Amniotic epithelial cell (primary cell): ENCODE data around the gene FSTL1.
"Not testable (repeated sequence)": the region's sequence is repeated elsewhere in the genome, so short reads cannot be mapped to it uniquely, and the experiment has no call there.

Experiments used
- DNase-seq: peaks from one replicate; pipeline ENCODE4 v3.0.0-alpha.2; 2010; ENCODE audit warnings: low read depth

Gene FSTL1

DNA sequence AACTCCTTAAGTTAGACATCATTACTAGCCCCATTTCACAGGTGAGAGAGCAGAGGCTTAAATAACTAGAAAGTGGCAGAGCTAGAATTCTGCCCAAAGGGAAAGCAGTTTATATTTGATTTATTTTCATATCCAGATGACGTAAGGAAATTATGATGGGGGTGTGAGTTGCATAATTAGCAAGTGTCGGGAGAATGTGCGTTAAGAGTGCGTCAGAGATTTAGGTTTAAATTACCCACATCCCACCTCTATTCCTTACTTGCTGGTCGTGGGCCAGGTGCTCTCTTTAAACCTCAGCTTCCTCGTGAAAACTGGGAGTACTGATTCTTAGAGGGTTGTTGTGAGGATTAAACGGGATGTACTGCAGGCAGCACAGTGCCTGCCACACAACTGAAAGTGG lies 32.3 kb downstream of the FSTL1 start:
- no peak for DNase-seq

DNA sequence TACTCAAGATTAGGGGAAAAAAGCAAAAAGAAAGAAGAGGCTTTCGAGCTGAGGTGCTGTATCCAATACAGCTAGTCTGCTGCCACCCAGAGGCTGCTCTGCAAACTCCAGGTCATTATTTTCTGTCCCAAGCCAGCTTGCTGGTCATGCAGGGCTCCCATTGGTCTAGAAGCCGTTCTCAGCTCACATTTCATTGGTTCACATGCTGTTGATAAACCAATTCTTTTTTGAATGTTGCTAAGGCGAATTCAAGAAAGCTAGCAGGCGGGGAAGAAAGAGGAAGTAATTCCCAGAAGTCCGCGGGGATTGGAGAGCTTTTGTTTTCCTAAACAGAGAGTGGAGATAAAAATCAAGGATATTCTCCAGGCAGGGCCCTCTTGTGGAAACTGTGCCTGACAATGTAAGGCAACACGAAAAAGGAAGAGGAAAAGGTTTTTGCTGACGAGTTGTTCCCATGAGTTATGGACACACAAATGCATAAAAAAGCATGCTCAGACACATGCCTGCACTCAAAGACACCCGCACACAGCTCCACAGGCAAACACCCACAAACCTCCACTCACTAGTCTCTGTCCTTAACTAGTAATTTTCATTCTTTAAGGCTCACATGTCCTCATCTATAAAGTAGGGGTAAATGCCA lies 33.4 kb downstream of the FSTL1 start:
- peak; percentile 99 for DNase-seq

DNA sequence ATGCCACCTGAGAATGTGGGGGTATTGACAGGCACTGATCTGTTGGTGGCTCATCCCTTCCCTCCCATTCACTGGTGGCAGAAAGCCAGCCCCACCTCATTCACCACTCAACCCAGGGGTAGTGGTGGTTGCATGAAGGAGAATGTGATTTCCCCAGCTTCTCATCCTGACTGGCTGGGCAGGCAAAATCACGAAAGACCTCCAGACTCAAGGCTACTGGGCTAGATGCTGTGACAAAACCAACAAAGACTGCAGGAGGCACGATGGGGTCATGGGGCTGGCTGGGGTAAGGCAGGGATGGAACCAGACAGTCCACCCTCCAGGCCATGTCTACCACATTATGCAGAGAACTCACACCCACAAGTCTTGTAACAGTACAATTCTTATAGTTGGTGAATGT lies 33.9 kb downstream of the FSTL1 start:
- no peak for DNase-seq

DNA sequence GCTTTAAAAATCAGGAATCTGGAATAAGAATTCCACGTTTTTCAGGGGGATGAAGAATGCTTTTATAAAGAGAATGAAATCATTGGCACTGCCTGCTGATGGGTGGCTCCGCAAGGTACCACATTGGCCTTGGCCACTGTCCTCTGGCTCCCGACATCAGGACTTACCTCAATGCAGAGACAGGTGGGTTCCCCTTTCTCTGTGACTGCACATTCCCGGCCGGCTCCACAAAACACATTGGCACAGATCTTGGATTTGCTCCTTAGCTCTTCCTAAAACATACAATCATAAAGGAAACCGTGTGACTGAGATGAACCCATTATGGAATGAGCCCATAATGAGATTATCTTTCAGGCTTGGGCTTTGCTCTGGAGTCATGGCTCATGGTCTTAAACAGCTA lies 35.0 kb downstream of the FSTL1 start:
- DNase-seq = no peak

DNA sequence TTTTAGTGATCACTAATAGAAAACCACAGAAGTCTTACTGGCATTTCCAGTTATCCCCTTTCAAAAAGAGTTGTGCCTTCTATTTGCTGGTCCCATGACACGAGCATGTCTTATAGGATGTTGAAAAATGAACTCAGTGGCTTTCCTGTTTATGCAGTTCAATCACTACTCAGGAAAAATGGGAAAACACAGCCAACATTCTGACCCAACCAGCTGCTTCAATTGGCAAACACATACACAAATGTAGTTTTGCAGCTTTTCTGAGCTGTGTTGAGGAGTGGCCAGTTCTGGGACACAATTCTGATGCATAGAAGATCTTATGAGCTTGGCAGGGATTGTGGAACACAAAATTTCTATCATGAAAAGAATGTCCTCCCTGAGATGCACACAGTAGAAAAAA lies 40.3 kb downstream of the FSTL1 start:
- no peak for DNase-seq

DNA sequence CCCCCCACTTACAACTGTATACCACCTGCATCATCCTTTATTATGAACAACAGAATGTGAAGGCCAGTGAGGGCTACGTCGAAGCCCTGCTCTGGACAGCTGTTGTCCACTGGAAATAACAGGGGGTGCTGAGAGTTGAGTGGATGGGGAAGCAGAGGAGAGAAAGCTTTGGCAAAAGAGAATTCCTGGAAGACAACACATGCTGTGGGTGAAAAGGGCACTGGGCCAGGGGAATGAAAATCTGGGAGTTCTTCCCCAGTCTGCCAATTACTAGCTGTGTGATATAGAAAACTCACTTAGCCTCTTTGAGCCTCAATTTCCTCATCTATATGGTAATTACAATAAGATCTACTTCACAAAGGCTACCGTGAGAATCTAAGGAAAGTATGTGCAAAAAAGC lies 40.7 kb downstream of the FSTL1 start:
- no peak for DNase-seq

DNA sequence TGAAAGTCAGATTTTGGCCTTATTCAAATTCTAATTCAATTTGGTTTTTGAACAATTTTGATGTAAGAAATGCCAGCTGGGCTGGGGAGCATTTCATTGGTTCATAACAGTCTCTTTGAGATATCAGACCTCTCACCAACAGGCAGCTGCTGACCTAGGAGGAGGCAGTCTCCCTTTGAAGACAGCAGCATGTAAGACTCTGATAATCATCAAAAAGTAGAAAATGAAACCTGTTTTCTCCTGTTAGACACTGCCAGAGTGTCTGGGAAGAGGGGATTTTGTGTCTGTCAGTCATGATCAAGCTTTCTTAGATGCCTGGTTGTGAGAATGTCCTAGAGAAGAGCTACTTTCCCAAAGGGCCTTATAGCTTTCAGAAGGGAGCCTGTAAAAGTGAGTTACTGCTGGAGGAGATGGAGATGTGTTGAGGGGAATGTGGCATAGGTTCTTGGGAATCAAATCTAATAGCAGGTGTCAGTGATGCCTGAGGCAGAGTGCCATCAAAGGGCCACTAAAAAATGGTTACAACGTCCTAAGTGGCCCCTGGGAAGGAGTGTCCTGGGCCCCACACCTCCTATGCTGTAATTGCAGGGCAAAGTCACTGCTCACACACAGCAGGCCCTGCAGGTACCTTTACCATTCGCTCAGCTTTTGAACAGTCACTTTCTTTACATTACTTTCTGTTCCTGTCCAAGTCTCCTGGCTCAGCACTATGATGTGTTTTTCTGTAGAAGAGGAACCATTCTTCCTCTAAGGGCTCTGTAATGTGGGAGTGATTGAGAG lies 43.1 kb downstream of the FSTL1 start:
- DNase-seq = no peak

DNA sequence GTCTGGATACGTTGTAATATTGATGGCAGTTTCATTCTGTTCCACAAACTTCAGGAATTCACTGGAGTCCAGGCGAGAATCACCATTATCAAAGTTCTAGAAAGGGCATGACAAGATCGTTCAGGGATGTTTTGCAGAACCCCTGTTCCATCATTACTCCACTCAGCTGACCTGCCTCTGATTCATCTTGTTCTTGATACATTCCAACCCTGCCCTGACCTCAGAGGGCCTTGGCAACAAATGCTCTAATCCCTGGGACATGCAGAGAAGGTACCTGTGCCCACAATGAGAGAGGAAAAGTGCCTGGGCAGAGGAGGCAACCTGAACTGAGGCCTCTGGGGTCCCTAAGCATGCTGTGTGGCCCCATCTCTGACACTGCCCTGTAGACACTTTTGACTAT lies 45.9 kb downstream of the FSTL1 start:
- DNase-seq = peak; percentile 86

DNA sequence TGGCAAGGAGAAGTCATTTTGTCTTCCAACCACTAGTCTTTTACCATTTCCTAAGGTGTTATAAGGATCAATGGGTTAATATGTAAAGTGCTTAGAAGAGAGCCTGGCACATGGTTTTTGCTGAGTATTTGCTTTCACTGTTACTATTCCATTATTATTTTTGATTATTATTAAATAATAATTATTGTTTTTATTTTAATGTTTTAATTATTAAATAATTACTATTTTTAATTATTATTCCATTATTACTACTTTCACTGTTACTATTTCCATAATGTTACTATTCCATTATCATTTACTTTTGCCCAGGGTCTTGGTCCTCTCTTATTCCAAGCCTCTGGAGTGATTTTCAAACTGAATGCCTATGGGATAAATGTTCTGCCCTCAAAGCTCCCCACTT lies 48.5 kb downstream of the FSTL1 start:
- no peak for DNase-seq

DNA sequence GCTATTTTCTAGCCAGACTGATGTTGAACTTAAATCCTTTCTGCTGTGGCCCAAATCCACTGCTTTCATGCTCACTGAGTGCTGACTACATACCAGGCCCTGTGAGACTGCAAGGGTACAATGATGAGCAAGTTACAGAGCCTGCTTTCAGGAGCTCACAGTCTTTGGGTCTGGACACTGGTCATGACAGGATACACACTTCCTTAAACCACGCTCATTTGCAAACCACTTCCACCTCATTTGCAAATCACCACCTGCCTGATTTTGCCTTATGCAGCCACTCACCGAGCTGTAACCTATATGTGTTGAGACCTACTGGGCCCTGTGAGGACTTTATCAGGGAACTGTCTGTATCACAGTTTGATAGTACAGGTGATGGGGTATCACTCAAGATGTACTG lies 51.4 kb downstream of the FSTL1 start:
- no peak for DNase-seq

DNA sequence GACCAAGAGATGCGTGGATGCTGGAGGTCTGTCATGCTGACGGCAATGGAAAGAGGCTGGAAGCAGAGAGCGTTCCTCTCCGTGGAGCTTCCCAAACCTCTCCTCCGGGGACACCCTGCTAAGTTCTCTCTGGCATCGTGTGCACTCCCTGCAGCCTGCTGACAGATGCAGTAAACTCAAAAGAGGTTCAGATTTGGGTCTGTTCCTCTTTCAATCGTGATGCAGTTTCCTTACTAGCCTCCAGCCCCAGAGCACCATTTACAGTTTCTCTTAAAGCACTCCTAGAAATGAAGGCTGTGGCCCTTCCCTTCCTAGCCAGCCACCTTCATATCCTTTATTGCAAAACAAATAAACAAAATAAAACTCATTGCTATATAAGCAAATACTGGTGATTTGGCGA lies 54.3 kb downstream of the FSTL1 start:
- DNase-seq = no peak

DNA sequence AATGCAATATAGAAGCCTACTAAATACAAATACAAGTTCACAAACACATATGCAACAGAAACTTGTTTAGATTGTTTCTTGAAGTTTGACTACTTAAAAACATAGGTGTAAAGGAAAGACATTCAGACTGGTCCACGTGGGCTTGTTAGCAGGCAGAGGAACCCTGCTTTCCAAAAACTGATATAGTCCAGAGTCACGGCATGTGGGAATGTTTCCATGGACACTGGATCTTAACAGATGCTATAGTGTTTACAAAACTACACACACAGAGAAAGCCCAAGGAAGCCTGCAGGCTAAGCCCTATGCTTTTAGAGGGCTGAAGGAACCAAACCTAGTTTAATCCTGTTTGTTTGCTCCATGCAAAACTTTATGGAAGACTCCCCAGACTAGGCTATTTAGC lies 56.4 kb downstream of the FSTL1 start:
- DNase-seq = no peak

DNA sequence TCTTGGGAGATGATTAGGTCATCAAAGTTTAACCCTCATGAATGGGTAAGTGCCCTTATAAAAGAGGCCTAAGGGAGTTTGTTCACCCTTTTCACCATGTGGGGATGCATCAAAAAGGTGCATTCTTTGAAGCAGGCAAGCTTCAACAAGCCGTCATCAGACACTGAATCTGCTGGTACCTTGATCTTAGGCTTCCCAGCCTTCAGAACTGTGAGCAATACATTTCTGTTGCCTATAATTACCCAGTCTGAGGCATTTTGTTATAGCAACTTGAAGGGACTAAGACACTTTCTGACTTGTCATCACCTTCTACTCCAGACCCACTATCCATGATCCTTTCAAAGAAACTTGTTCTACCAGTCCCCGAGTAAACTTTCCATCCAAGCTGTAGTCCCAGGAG lies 57.0 kb downstream of the FSTL1 start:
- DNase-seq = no peak

DNA sequence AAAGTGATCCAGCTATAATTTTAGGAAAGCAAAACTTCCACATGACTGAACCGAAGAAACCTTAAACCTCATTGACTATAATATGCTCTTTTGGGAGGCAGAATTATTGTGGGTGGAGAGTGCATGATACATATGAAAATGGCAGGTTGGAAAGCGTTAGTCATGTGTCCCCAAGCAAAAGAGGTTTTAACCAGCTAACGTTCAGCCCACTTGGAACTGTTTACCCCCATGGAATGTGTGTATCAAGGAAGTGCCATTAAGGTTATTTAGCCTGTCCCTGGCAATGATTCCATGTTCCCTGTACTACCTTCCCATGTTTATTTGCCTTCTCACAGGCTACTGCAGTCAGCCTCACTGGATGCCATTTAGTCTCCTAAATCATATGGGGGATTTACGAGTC lies 57.5 kb downstream of the FSTL1 start:
- DNase-seq = no peak

DNA sequence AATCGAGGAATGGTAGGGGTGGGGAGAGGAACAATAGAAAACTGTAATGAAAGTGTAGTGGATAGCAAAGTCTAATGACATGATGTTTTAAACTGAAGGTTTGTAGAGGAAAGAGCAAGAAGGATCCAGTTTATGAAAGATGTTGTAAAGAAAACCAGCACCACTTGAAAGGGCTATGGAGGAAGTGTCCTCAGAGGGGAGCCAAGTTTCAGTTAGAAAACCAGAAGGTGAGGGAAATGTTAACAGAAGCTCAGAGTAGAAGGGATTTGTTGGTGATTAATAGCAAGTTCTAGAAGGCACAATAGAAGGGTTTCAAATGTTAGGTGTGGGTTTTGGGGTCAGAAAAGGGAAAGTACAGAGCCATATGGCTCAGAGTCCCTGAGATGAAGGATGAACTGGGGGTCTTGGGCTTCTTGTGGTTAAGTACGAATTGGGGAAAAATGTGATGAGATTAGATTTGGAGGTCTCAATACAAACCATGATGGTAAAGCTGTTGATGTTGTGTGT lies 67.8 kb downstream of the FSTL1 start:
- DNase-seq = no peak

DNA sequence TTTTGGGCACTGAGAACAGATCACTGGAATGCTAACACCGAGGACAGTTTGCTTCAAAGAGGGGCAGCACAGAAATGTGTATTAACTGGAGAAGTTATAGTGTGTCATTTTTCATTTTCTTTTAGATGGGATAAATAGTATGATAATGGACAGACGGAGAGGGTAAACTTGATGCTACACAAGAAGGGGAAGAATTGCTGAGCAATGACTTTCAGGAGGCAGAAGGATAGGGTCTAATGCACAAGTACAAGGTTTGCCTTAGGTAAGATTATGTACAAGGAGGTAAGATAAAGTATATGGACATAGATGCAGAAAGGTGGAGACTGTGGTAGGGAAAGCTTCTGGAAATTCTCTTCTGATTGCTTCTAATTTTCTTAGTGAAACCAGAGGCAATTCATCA lies 69.3 kb downstream of the FSTL1 start:
- no peak for DNase-seq

DNA sequence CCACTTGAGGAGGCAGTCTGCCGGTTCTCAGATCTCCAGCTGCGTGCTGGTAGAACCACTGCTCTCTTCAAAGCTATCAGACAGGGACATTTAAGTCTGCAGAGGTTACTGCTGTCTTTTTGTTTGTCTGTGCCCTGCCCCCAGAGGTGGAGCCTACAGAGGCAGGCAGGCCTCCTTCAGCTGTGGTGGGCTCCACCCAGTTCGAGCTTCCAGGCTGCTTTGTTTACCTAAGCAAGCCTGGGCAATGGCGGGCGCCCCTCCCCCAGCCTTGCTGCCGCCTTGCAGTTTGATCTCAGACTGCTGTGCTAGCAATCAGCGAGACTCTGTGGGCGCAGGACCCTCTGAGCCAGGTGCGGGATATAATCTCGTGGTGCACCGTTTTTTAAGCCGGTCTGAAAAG lies 72.8 kb downstream of the FSTL1 start:
- DNase-seq = not testable (repeated sequence)

DNA sequence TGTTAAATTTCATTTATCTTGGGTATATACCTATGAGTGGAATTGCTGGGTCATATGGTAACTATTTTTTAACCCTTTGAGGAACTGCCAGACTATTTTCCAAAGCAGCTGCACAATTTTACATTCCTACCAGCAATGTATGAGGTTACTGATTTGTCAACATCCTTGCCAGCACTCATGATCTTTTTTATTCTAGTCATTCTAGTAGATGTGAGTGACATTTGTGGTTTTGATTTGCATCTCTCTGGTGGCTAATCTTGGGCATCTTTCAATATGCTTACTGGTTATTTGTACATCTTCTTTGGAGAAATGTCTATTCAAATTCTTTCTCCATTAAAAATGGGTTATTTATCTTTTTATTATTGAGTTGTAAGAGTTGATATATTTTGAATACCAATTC lies 80.3 kb downstream of the FSTL1 start:
- no peak for DNase-seq

DNA sequence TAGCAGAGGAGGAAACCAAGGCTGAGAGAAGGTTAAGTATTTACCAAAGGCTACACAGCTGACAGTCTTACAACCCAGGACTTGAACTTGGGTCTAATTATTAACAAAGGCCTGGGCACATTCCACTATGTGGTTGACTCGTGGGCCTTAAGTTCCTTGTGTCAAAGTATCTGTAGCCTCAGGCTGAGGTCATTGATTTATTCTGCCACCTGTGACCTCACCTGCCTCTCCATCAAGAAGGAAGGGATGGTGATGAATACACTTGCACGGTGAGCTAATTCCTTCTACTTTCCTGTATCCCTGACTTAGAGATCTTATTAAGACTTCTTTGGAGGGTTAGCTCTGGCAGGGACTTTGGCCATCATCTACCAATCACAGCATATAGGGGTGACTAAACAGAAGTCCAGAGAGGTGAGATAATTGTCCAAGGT lies 81.7 kb downstream of the FSTL1 start:
- no peak for DNase-seq

DNA sequence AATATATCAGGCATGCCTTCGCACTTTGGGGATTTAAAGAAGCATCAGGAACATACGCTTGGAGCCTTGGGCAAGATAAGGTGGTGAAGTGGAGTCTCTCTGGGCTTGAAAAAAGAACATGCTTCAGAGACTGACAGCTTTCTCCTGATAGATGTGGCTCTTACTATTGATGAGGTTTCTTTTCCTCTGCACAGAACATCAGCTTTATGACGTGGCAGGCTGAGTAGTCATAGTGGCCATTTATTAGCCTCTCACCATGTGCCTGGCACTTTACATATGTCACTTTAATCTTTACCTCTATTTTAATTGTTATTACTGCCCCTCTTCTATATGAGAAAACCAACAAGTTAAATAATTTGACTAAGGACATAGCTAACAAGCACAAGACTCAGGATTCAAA lies 82.6 kb downstream of the FSTL1 start:
- DNase-seq = no peak

DNA sequence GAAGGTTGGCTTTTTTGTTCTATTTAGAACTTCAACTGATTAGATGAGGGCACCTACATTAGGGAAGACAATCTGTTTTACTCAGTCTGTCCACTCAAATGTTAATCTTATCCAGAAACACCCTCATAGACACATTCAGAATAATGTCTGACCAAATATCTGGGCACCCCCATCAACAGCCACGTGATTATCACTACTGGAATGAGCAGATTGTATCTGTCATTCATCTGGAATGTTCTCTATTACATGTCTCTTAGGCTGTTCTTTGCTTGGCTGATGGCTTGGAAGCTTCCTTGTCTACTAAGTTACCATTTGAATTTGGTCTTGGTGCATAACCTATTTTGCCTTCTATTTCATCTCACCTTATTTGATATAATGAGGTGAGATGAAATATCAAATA lies 86.0 kb downstream of the FSTL1 start:
- peak; percentile 48 for DNase-seq

DNA sequence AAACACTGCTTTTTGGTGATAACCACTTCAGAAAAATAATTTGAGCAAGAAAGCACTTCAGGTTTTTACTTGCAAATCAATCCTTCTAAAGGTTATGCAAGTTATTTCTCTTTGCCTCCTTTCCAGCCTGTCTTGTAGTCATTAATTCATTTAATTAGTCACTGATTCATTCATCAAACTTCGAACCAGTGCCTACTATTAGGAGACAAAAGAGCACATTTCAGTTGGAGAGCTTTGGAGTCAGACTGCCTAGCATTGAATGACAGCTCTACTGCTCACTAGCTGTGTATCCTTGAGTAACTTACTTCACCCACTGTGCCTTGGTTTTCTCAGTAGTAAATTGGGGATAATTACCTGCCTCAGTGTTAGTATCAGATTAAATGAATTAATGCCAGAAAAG lies 86.7 kb downstream of the FSTL1 start:
- DNase-seq = no peak

DNA sequence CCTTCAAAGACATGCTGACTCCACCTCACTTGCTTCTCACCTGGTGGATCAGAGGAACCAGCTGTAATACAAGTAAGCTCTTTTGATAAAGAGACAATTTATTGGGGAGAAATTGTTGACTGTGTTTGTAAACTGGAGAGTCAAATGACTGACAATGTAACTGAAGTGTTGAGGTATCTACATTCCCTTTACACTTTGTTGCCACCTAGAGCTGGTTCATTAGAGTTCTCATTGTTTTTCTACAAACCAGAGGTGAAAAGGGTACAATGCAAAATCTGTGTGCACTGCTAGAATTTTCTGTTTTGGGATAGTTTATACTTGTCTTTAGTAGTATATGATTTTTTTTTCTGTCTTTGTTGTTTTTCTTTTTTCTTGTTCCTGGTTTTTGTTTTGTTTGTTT lies 93.0 kb downstream of the FSTL1 start:
- DNase-seq = no peak

DNA sequence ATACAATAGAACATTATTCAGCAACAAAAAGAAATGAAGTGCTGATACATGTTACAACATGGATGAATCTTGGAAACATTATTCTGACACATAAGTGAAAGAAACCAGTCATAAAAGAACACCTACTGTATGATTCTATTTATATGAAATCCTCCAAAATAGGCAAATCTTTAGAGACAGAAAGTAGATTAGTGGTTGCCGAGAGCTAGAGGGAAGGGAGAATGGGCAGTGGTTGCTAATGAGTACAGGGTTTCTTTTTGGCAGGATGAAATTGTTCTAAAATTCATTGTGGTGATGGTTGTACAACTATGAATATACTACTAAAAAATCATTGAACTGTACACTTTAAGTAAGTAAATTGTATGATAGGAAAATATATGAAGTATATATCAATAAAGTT lies 95.3 kb downstream of the FSTL1 start:
- DNase-seq = no peak
